HG03139 (cell line): Measurements from ENCODE around the gene TOB1.

Experiments used
- ATAC-seq: cut with Tn5 transposase; IDR thresholded peaks from one replicate; pipeline ENCODE4 v1.9.1; 2021; ENCODE audit not compliant: unreplicated experiment

Gene TOB1

GRCh38 chr17:50866261-50866949, at the start of gene TOB1:
Gene TOB1, minus strand, starts transcription at chr17:50866354. Its CDS starts 2,337 bp downstream, at chr17:50864017.
- ATAC-seq = peak; percentile 58

- no peak for ATAC-seq
Observed at GRCh38 chr17:50914505-50915063, 48.4 kb upstream of the TOB1 start.

- ATAC-seq = no peak
Observed at GRCh38 chr17:50913120-50913519, 47.0 kb upstream of the TOB1 start.

- no peak for ATAC-seq
Observed at GRCh38 chr17:50911890-50912289, 45.7 kb upstream of the TOB1 start.

GRCh38 chr17:50911450-50911849, 45.3 kb upstream of the TOB1 start:
- ATAC-seq = no peak

GRCh38 chr17:50909765-50910605, 43.8 kb upstream of the TOB1 start:
- ATAC-seq = no peak

GRCh38 chr17:50908860-50909764, 43.0 kb upstream of the TOB1 start:
- no peak for ATAC-seq

- no peak for ATAC-seq
Observed at GRCh38 chr17:50908140-50908859, 42.1 kb upstream of the TOB1 start.

- no peak for ATAC-seq
Observed at GRCh38 chr17:50906443-50906842, 40.3 kb upstream of the TOB1 start.

- no peak for ATAC-seq
Observed at GRCh38 chr17:50905460-50905803, 39.3 kb upstream of the TOB1 start.

- ATAC-seq = no peak
Observed at GRCh38 chr17:50904518-50905459, 38.6 kb upstream of the TOB1 start.

- ATAC-seq = no peak
Observed at GRCh38 chr17:50903604-50904517, 37.7 kb upstream of the TOB1 start.

- ATAC-seq = no peak
Observed at GRCh38 chr17:50902372-50903353, 36.5 kb upstream of the TOB1 start.

GRCh38 chr17:50900383-50900892, 34.3 kb upstream of the TOB1 start:
- ATAC-seq = no peak

GRCh38 chr17:50899559-50900319, 33.6 kb upstream of the TOB1 start:
- ATAC-seq = no peak

- ATAC-seq = no peak
Observed at GRCh38 chr17:50899005-50899460, 32.9 kb upstream of the TOB1 start.
